Transverse colon (tissue), 4 donors: ENCODE measurements around the gene PPP1R10. TPM values are rescaled to one million over a fixed set of nuclear protein-coding genes. Genes with fewer than 3 reads are reported as not detected.

Source experiments
- DNase-seq: peaks from one replicate; pipeline ENCODE4 v3.0.0-alpha.2; 2019
- H3K27ac ChIP-seq, 4 donors: fragments of 200-600 bp; sonication (generic); 2 replicates each; pipeline ENCODE4 v1.5.1; 2016 to 2018; ENCODE audit warnings: inconsistent platforms in 4 of 4
- H3K27me3 ChIP-seq: fragments of 200-600 bp; sonication (generic); 2 replicates; pipeline ENCODE4 v1.5.1; 2017; ENCODE audit warnings: inconsistent platforms
- H3K36me3 ChIP-seq, 4 donors: fragments of 200-600 bp; sonication (generic); 2 replicates each; pipeline ENCODE4 v1.5.1; 2017 to 2019; ENCODE audit warnings: inconsistent platforms in 4 of 4
- H3K4me1 ChIP-seq, 4 donors: fragments of 200-600 bp; sonication (generic); 2 replicates each; pipeline ENCODE4 v1.5.1; 2017 to 2020; ENCODE audit warnings: inconsistent platforms in 4 of 4
- H3K4me3 ChIP-seq, 4 donors: fragments of 200-600 bp; sonication (generic); 1 replicate in 1 of 4; 2 replicates in 3 of 4; pipeline versions ENCODE4 v1.5.1 to v1.6.1; 2017 to 2019; ENCODE audit warnings: inconsistent platforms in 4 of 4
- H3K9me3 ChIP-seq, 2 donors: fragments of 200-600 bp; sonication (generic); 2 replicates each; pipeline ENCODE4 v1.5.1; 2017 to 2019; ENCODE audit warnings: inconsistent platforms in 2 of 2
- CTCF ChIP-seq, 5 experiments: fragments of 200-600 bp in 3 of 5; fragments of 450-650 bp in 2 of 5; sonication (generic) in 3 of 5; IDR thresholded peaks; 1 replicate in 2 of 5; 2 replicates in 3 of 5; pipeline ENCODE4 v1.5.1; 2016 to 2017; ENCODE audit warnings: antibody characterized with exemption in 5 of 5, inconsistent platforms in 3 of 5, mild to moderate bottlenecking in 2 of 5, moderate library complexity in 1 of 5
- EP300 ChIP-seq: sonication (generic); formaldehyde crosslinking; IDR thresholded peaks from one replicate; pipeline ENCODE4 v1.6.1; 2017; ENCODE audit warnings: antibody characterized with exemption, low read depth
- POLR2A ChIP-seq: fragments of 450-650 bp; IDR thresholded peaks from one replicate; pipeline ENCODE4 v1.6.1; 2016; ENCODE audit warnings: antibody characterized with exemption, mild to moderate bottlenecking, moderate library complexity
- POLR2AphosphoS5 ChIP-seq, 3 donors: sonication (generic); formaldehyde crosslinking; IDR thresholded peaks; one replicate each; pipeline ENCODE4 v1.6.1; 2016; ENCODE audit warnings: antibody characterized with exemption in 3 of 3
- WGBS, 2 donors: methylation state at CpG; one replicate each; pipeline ENCODE4 v1.1.5; 2018; ENCODE audit warnings: low coverage in 1 of 2; 5-methylcytosine and 5-hydroxymethylcytosine counted together
- in situ Hi-C, 4 donors: fragments of 200-750 bp; cut with MboI; loops; one replicate each; pipeline versions ENCODE4 v1.15.0 to v1.15.1; 2017; ENCODE audit warnings: low sequenced_read_pairs in 3 of 4, low pct_ligation_motif_present in 1 of 4, low pct_unique_long_range_greater_than_20kb in 1 of 4
- intact Hi-C: fragments of 100-400 bp; cut with DNase I; formaldehyde crosslinking; loops from one replicate; pipeline ENCODE4 v1.15.1; 2023; ENCODE audit warnings: low total_unique reads
- total RNA-seq, 4 donors: library from RNA; depleted of rRNA; stranded (reverse); fragments of >200 nt; gene quantifications; one replicate each; pipeline ENCODE4 v1.1.0, GENCODE V29; 2016

The PPP1R10 gene
- total RNA-seq, 4 donors from 2014 or later, result 35.5 to 62.5 (median 53.8) TPM

- Histone ChIP-seq H3K4me3 (peak overlapping the region; percentile 53 to 76 (median 68)), H3K27ac (peak overlapping the region; percentile 94 to 98 (median 96)), H3K9me3 (no peaks in the 10 kb centered on the region), H3K36me3 (peaks cover 0 to 12% (median 6%) of the 10 kb centered on the region in 4 donors), H3K4me1 (peaks cover 14 to 58% (median 40%) of the 10 kb centered on the region in 4 donors), H3K27me3 (no peaks in the 10 kb centered on the region)
- WGBS, 2 donors, result 0% methylated on average over 6 of the region's 6 CpGs
- intact Hi-C loops, result loop anchor here (5.0 kb wide), 2 partner anchors 72 to 107 kb away; partner anchors contain the start of genes PPP1R18 and TUBB
- no peak for TF ChIP-seq EP300
- no peak for TF ChIP-seq CTCF (IDR thresholded peaks at IDR 0.05)
- TF ChIP-seq POLR2A, result peak; percentile 63
- TF ChIP-seq POLR2AphosphoS5 (IDR thresholded peaks at IDR 0.05), result peak; percentile 79 to 96 (median 88)
- peak; percentile 88 for DNase-seq
- in situ Hi-C loops, result no loop called here
These were observed 2.2 kb downstream of the PPP1R10 start for GRCh38 chr6:30614843-30615218.

GRCh38 chr6:30614044-30614842 is 2.8 kb downstream of the PPP1R10 start:
- DNase-seq, result no peak
- in situ Hi-C loops, result no loop called here
- no peaks in the 10 kb centered on the region for H3K27me3 ChIP-seq
- TF ChIP-seq POLR2A, result no peak
- TF ChIP-seq CTCF (IDR thresholded peaks at IDR 0.05), result no peak
- TF ChIP-seq EP300, result no peak
- peak in 1 of 3 donors; percentile 66 for TF ChIP-seq POLR2AphosphoS5 (IDR thresholded peaks at IDR 0.05)
- intact Hi-C loops, result no loop called here
- peak overlapping the region; percentile 94 to 98 (median 96) for H3K27ac ChIP-seq
- H3K36me3 ChIP-seq, result peaks cover 0 to 13% (median 5%) of the 10 kb centered on the region in 4 donors
- peaks cover 13 to 54% (median 40%) of the 10 kb centered on the region in 4 donors for H3K4me1 ChIP-seq
- peak overlapping the region; percentile 15 to 71 (median 60) for H3K4me3 ChIP-seq
- no peaks in the 10 kb centered on the region for H3K9me3 ChIP-seq
- WGBS, 2 donors, result 17 to 23% methylated on average over 4 to 8 of the region's 8 CpGs

- peaks cover 0 to 21% (median 11%) of the 10 kb centered on the region in 4 donors for H3K36me3 ChIP-seq
- peak overlapping the region; percentile 94 to 98 (median 96) for H3K27ac ChIP-seq
- H3K4me1 ChIP-seq, result peaks cover 5 to 46% (median 33%) of the 10 kb centered on the region in 4 donors
- no peaks in the 10 kb centered on the region for H3K27me3 ChIP-seq
- H3K9me3 ChIP-seq, result no peaks in the 10 kb centered on the region
- TF ChIP-seq POLR2A, result no peak
- peak in 1 of 3 donors; percentile 4 for TF ChIP-seq POLR2AphosphoS5 (IDR thresholded peaks at IDR 0.05)
- intact Hi-C loops (no loop called here), in situ Hi-C loops (no loop called here)
- H3K4me3 ChIP-seq, result peak overlapping the region in 1 of 4 donors; percentile 66
- no peak for DNase-seq
These were observed 3.6 kb downstream of the PPP1R10 start for GRCh38 chr6:30613251-30614043.

- Histone ChIP-seq H3K36me3 (peaks cover 0 to 26% (median 14%) of the 10 kb centered on the region in 4 donors), H3K9me3 (no peaks in the 10 kb centered on the region), H3K4me1 (peaks cover 4 to 43% (median 28%) of the 10 kb centered on the region in 4 donors), H3K27ac (peak overlapping the region; percentile 94 to 98 (median 96)), H3K27me3 (no peaks in the 10 kb centered on the region), H3K4me3 (no peak overlapping the region)
- DNase-seq, result no peak
- intact Hi-C loops, result no loop called here
- in situ Hi-C loops, result no loop called here
- WGBS, 2 donors, result 44 to 70% methylated on average over 5 to 6 of the region's 6 CpGs
- TF ChIP-seq POLR2A (no peak), POLR2AphosphoS5 (IDR thresholded peaks at IDR 0.05) (peak in 1 of 3 donors; percentile 76), CTCF (IDR thresholded peaks at IDR 0.05) (no peak)
These were observed 4.3 kb downstream of the PPP1R10 start for GRCh38 chr6:30612687-30613248.
